ENCODE measurements around the gene TTLL12.

DNA sequence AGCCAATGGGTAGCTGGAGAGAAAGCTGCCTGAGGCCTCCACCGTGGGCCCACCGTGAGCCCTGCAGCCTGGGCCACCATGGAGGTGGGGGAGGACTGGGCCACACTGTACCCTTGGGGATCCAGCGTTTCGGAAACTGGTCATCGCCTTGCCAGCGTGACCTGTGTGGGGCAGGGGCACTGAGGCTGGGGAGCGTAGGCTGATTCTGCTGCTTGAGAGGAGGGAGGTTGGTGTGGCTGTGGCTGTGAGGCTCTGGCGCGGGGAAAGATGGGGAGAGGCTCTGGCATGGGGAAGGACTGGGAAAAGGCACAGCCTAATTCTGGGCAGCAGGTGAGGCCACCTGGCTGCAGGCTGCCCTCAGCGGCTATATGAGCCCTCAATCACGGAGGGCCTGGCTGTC lies 12.6 kb upstream of the TTLL12 start:
- TF ChIP-seq, protein P1, sequence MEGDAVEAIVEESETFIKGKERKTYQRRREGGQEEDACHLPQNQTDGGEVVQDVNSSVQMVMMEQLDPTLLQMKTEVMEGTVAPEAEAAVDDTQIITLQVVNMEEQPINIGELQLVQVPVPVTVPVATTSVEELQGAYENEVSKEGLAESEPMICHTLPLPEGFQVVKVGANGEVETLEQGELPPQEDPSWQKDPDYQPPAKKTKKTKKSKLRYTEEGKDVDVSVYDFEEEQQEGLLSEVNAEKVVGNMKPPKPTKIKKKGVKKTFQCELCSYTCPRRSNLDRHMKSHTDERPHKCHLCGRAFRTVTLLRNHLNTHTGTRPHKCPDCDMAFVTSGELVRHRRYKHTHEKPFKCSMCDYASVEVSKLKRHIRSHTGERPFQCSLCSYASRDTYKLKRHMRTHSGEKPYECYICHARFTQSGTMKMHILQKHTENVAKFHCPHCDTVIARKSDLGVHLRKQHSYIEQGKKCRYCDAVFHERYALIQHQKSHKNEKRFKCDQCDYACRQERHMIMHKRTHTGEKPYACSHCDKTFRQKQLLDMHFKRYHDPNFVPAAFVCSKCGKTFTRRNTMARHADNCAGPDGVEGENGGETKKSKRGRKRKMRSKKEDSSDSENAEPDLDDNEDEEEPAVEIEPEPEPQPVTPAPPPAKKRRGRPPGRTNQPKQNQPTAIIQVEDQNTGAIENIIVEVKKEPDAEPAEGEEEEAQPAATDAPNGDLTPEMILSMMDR (conservative IDR thresholded peaks at IDR 0.05; ENCODE audit: low read depth in 2 of 2) = no peak
- TF ChIP-seq EZH2 (IDR thresholded peaks at IDR 0.05; ENCODE audit: low read depth, unreplicated experiment) = no peak
- TF ChIP-seq POLR2AphosphoS5 (IDR thresholded peaks at IDR 0.05; ENCODE audit: low read depth) = no peak
- no peak for TF ChIP-seq NANOG (IDR thresholded peaks at IDR 0.05; ENCODE audit: borderline replicate concordance)
- TF ChIP-seq JUNB (IDR thresholded peaks at IDR 0.05; ENCODE audit: unreplicated experiment) = no peak
- no peak for TF ChIP-seq ZNF331 (CRISPR knock-in tag; IDR thresholded peaks at IDR 0.05; ENCODE audit: low read depth)
- no peak for TF ChIP-seq CREB1 (CRISPR knock-in tag; IDR thresholded peaks at IDR 0.05; ENCODE audit: low read depth)
- no peak for TF ChIP-seq STAT1 (IDR thresholded peaks at IDR 0.05; ENCODE audit: unreplicated experiment)
- TF ChIP-seq, protein P2, sequence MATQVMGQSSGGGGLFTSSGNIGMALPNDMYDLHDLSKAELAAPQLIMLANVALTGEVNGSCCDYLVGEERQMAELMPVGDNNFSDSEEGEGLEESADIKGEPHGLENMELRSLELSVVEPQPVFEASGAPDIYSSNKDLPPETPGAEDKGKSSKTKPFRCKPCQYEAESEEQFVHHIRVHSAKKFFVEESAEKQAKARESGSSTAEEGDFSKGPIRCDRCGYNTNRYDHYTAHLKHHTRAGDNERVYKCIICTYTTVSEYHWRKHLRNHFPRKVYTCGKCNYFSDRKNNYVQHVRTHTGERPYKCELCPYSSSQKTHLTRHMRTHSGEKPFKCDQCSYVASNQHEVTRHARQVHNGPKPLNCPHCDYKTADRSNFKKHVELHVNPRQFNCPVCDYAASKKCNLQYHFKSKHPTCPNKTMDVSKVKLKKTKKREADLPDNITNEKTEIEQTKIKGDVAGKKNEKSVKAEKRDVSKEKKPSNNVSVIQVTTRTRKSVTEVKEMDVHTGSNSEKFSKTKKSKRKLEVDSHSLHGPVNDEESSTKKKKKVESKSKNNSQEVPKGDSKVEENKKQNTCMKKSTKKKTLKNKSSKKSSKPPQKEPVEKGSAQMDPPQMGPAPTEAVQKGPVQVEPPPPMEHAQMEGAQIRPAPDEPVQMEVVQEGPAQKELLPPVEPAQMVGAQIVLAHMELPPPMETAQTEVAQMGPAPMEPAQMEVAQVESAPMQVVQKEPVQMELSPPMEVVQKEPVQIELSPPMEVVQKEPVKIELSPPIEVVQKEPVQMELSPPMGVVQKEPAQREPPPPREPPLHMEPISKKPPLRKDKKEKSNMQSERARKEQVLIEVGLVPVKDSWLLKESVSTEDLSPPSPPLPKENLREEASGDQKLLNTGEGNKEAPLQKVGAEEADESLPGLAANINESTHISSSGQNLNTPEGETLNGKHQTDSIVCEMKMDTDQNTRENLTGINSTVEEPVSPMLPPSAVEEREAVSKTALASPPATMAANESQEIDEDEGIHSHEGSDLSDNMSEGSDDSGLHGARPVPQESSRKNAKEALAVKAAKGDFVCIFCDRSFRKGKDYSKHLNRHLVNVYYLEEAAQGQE (IDR thresholded peaks at IDR 0.05; ENCODE audit: unreplicated experiment) = no peak

Data from GM23338 (cell line).